GDM1 (cell line): ENCODE measurements around the gene ACTL8.

ENCODE experiments used
- DNase-seq: peaks from one replicate; lab custom pipeline; 2025; lab: John Stamatoyannopoulos, UW

ACTL8 gene

DNA sequence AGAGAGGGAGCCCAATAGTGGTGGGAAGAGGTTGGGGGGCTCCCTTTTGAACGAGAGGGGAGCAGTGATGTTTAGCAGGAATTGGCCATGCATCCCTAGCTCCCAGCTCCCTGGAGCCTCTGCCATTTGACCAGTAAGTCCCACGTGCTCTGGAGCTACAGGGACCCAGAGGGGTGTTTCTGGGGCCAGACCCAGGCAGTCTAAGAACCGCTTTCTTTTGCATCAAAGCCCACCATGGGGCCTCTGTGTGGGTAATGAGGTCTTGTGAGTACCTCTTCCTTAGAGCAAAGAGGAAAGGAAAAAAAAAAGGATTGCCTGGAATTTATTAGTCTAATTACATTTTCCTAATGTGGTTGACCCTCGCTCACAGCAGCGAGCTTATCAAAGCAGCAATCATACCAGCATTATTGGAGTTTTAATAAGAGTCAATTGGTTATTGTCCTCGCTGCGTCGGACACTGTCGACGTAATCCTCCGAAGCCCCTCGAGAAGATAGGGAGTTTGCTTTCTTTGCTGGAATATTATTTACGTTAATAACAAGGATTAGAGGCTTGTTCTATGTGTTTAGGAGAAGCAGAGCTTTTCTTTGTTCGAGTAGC lies 17.6 kb downstream of the ACTL8 start:
- DNase-seq: no peak

DNA sequence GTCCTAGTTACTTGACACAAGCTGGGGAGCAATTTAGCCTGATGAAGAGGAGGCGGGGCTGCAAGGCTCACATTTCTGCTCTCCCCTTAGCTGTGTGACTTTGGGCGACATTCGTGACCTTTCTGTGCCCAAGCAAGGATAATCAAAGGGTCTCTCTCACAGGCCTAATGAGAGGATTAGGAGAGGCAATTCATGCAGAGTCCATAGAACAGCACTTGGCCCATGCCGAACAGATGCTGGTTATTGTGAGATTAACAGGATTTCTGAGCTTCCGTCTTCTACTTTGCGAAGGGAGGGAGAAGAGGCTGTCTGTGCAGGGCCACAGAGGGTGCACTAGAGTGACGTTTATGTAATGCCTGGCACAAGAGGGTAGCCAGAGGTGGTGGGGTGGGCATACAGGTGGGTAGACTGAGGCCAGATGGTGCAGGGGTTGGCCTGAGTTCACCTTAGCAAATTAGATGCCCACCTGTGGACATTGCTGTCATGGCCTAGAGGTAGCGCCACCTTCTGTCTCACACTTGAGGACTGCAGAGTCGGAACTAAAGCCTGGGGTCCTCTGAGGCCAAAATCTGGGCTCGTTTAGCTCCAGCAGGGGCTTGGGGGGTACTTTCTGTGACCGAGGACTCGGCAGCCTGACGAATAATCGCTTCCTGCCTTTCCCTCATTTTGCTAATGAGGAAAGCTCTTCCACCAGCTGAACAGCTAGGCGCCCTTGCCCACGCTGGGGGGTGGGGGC lies 18.6 kb downstream of the ACTL8 start:
- DNase-seq: no peak

GRCh38 chr1:17774452-17774851 lies 19.3 kb downstream of the ACTL8 start:
- no peak for DNase-seq

DNA sequence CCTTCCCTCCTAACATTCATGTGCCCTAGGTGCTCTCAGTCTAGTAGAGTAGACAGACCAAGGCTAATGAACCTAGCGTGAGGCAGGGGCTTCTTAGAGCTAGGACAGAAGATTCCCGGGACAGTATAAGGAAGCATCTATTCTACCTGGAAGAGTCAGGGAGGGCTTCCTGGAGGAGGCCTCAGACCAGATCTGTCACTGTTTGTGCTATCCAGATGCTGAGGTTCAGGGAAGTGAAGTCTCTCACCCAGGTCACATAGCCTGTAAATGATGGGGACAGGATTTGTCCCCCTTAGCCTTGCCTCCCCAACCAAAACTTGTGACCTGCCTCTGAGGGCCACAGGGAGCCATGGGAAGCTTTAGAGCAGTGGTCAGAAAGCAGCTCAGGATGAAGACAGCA lies 20.7 kb downstream of the ACTL8 start:
- no peak for DNase-seq

DNA sequence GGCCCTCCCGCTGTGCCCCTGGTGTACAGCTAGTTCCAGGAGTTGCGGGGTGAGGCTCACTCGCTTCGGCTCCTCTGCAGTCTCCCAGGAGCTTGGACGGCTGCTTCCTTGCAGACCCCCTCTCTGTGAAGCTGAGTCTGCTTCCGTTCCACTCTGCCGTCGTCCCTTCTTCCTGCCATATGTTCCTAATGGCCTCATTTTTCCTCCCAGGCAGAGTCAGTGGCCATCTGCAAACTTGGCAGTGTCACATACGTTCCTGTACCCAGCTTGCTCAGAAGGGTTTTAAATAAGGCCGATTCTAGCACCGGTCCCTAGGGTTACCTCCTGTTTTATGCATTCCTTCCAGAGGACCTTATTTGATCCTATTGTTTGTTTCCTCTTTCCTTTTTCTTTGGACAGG lies 21.3 kb downstream of the ACTL8 start:
- DNase-seq: no peak

- no peak for DNase-seq
These were observed 22.2 kb downstream of the ACTL8 start for GRCh38 chr1:17777330-17777729.

GRCh38 chr1:17777818-17778217 lies 22.7 kb downstream of the ACTL8 start:
- no peak for DNase-seq

GRCh38 chr1:17780916-17781315 lies 25.8 kb downstream of the ACTL8 start:
- no peak for DNase-seq

DNA sequence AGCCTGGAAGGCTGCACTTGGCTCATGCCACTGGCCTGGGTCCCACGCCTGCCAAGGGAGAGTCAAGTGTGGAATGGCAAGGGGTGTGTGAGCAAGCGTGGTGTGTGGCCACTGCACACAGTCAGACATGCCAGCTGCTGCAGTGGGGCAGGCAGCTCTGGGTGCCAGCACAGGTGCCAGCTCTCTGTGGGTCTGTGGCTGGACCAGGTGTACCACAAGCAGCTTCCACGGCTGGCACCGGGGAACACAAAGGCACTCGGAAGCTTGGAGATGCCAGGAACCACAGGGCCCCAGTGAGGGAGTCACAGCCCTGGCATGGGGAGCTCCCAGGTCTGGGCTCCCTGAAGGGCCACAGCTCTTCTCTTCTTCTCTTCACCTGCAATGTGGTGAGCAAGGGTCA lies 34.8 kb downstream of the ACTL8 start:
- DNase-seq: no peak

- no peak for DNase-seq
These were observed 35.4 kb downstream of the ACTL8 start for GRCh38 chr1:17790383-17791054.

GRCh38 chr1:17791055-17791390 lies 35.9 kb downstream of the ACTL8 start:
- no peak for DNase-seq

DNA sequence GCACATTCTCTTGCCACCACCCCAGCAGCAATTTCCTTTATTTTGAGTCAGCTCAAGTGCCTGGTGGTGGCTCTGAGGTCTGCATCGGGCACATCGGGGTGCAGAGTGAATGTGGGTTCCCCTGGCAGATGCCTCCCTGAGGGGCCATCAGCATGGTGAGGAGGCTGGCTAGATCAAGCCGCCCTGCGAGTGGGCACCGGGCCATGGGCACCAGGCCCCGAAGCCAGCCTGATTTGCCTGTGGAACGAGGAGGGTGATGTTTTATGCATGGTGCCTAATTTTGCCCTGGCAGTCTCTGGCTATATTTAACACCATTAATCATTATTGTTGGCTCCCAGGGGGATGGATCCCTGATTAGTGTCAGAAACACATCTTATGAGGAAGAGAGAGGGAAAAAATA lies 36.3 kb downstream of the ACTL8 start:
- DNase-seq: no peak

DNA sequence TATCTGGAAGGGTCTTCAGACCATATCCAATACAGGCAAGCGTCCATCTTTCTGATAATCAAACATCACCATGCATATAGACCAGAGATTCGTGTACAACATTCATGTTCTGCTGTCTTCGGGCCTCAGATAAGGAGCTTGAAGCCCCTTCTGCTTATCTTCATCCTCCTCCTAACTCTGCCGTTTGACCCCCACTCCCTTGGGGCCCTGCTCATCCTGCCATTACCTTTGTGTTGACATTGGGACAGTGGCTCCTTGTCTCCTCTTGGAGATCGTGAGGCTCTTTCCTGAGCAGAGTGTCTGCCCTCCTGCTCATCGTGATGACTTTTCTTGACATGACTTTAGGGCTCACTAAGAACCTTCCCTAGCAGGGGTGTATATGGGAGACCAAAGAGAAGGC lies 37.3 kb downstream of the ACTL8 start:
- DNase-seq: no peak

DNA sequence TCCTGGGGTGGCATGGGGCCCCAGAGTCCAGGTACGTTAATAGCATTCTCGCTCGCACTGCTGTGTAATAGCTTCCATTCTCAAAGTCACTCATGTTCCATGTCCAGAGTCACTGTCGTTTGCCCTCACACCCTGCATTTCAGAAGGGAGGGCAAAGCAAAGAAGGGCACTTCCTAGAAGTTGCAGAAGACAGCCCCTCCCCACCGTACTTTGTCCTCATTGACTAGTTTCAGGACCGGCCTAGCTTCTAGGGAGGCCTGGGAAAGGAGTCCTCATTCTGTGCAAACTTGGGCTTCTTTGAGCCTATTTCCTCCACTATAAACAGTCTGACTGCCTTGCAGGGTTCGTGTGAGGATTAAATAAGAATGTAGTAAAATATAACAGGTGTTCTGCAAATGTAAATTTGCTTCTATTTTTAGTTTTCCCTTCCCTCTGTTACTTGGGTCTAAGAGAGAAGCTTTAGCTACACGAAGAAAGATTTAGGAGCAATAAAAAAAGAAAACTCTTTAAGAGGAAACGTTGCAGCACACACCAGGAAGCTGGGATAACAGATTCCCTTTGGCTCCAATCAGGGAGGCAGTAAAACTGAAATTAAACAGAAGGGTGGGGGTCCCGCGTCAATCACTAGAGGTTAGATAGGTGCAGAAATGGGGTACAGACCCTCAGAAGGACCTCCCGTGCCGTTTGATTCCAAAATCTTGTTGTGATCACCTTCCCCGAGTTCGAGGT lies 40.1 kb downstream of the ACTL8 start:
- DNase-seq: no peak

GRCh38 chr1:17795836-17796645 lies 40.9 kb downstream of the ACTL8 start:
- DNase-seq: no peak

DNA sequence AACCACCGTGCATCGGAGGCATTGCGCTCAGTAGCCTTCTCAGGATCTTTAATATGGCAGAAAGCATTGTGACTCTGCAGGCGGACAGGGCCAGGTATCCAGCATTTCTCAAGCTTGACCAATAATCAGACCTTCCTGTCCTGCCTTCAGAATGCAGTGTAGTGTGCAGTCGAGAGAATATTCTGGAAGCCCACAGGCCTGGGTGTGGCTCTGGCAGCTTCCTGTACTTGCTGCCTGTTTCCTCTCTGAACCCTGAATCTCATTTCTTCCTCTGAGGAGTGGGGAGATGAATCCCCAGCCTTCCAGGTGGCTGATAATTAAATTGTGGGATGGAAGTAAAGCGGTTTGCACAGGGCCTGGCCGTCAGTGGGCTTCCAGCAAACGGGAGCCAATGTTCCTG lies 42.3 kb downstream of the ACTL8 start:
- DNase-seq: no peak

GRCh38 chr1:17798011-17798410 lies 42.9 kb downstream of the ACTL8 start:
- DNase-seq: no peak

- DNase-seq: no peak
These were observed 43.8 kb downstream of the ACTL8 start for GRCh38 chr1:17798799-17799382.

- no peak for DNase-seq
These were observed 44.5 kb downstream of the ACTL8 start for GRCh38 chr1:17799642-17800041.

DNA sequence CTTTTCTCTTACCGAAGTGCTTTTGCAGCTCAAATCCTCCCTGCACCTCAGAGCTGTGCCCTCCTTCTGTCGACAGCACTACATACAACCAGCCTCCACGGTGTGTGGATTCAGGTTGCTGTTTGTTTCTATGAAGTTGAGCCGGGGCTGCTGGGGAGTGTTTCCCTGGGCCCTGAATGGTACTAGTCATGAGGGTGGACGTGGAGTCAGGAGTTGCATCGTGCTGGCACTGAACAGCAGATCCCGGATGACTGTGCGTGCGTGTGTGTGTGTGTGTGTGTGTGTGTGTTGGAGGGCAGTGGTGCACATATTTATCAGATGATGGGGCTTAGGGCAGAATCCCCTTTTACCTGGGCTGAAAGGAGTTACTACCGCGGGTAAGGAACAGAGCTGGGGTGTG lies 47.0 kb downstream of the ACTL8 start:
- no peak for DNase-seq

GRCh38 chr1:17802945-17803344 lies 47.8 kb downstream of the ACTL8 start:
- DNase-seq: no peak
